ENCODE measurements around the gene NMU. TPM values are rescaled to one million over a fixed set of nuclear protein-coding genes. Genes with fewer than 3 reads are reported as not detected.

NMU gene, protein sequence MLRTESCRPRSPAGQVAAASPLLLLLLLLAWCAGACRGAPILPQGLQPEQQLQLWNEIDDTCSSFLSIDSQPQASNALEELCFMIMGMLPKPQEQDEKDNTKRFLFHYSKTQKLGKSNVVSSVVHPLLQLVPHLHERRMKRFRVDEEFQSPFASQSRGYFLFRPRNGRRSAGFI
- 4.7 and 13.7 TPM in 2 replicates for total RNA-seq

GRCh38 chr4:55635741-55636655 is at the start of gene NMU:
NMU (minus strand) TSS chr4:55636298; CDS start chr4:55636192, 106 bp downstream.

GRCh38 chr4:55592014-55592413 is 44.1 kb downstream of the NMU start, which contains the start of gene PDCL2:
PDCL2 (minus strand) TSS chr4:55592245; CDS start chr4:55592109, 136 bp downstream.

DNA sequence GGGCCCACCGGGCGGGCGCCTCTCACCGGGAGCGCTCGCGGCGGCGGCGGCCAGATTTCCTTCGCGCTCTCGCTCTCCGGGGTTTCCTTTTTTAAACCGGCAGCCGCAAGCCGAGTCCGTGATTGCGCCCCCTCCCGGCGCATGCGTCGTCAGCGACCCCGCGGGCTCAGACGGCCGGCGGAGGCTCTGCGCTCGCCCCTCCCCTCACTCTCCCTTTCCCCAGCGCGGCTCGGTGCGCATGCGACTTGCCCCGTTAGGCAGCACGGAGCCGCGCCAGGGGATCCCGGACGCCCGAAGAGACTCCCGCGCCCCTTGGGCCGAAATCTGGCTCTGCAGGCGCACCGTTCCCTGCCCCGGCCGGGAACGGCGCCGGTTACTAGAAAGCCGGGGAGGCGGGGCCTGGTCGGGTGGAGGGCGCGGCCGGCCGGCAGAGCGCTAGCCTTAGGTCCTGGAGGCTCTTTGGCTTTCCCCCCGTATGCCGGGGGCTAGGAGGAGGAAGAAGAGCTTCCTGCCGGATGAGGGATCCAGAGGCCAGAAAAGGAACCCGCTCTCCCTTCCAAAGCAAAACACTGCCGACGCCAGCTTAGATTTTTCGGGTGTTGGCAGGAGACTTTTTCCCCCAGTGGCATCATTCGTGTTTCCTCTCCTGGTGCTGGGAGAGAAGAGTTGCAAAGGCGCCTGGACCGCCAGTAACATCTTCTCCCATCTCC is 89.2 kb downstream of the NMU start, which contains the start of gene CLOCK:
Gene CLOCK, minus strand, starts transcription at position 154 of the 710 bp plus-strand sequence. CDS start 64,124 bp downstream, outside the sequence.

Other genes with a start within 250 kb of the NMU start
- gene TMEM165, start 240.3 kb downstream of the NMU start, total RNA-seq = 71.8 and 164 TPM in 2 replicates
- 38.3 and 45.3 TPM in 2 replicates for gene CLOCK, start 89.4 kb downstream of the NMU start, total RNA-seq
- 0.07 and 0.34 TPM in 2 replicates for gene PDCL2, start 44.1 kb downstream of the NMU start, total RNA-seq
- gene EXOC1L, start 183.5 kb upstream of the NMU start, total RNA-seq = not detected in 2 replicates
- 53.0 and 79.2 TPM in 2 replicates for gene EXOC1, start 217.3 kb upstream of the NMU start, total RNA-seq

Measured in nasal cavity respiratory epithelium epithelial cell of viscerocranial mucosa (primary cell).